Upper lobe of left lung (tissue), 4 donors: ENCODE data around the gene STARD5.

Source experiments
- EP300 ChIP-seq, 4 donors: sonication (generic); formaldehyde crosslinking; IDR thresholded peaks; one replicate each; pipeline ENCODE4 v1.5.1; 2017; ENCODE audit warnings: antibody characterized with exemption in 4 of 4, control low read depth in 2 of 4
- POLR2A ChIP-seq, 4 donors: fragments of 450-650 bp; IDR thresholded peaks; one replicate each; pipeline ENCODE4 v1.5.1; 2016 to 2017; ENCODE audit warnings: antibody characterized with exemption in 4 of 4, mild to moderate bottlenecking in 2 of 4
- POLR2AphosphoS5 ChIP-seq, 2 donors: sonication (generic); formaldehyde crosslinking; IDR thresholded peaks; one replicate each; pipeline ENCODE4 v1.5.1; 2017; ENCODE audit warnings: antibody characterized with exemption in 2 of 2
- TF ChIP-seq, protein P1 (sequence below), 6 experiments: fragments of 450-650 bp in 4 of 6; fragments of 200-600 bp in 2 of 6; sonication (generic) in 2 of 6; IDR thresholded peaks; one replicate each; pipeline ENCODE4 v1.5.1; 2016 to 2019; ENCODE audit warnings: antibody characterized with exemption in 6 of 6

DNA sequence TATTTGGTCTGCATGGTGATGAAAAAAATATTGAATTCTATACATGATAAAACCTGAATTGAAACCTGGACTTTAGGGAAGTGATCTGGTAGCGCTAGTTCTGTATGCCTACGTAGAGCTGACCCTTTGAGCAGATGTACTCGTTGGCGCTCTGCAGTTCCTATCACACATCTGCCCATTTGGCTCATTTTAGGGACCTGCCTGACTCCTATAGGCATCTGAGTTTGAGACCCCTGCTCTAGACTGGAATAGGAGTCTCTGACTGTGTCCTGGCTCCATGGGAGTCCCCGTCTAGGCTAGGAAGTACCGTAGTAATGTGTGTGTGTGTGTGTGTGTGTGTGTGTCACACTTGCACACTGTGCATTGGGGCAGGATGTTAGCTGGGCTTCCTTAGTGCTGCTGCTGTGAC is 21.2 kb downstream of the STARD5 start:
- no peak for TF ChIP-seq POLR2AphosphoS5 (IDR thresholded peaks at IDR 0.05)
- TF ChIP-seq, protein P1, sequence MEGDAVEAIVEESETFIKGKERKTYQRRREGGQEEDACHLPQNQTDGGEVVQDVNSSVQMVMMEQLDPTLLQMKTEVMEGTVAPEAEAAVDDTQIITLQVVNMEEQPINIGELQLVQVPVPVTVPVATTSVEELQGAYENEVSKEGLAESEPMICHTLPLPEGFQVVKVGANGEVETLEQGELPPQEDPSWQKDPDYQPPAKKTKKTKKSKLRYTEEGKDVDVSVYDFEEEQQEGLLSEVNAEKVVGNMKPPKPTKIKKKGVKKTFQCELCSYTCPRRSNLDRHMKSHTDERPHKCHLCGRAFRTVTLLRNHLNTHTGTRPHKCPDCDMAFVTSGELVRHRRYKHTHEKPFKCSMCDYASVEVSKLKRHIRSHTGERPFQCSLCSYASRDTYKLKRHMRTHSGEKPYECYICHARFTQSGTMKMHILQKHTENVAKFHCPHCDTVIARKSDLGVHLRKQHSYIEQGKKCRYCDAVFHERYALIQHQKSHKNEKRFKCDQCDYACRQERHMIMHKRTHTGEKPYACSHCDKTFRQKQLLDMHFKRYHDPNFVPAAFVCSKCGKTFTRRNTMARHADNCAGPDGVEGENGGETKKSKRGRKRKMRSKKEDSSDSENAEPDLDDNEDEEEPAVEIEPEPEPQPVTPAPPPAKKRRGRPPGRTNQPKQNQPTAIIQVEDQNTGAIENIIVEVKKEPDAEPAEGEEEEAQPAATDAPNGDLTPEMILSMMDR (IDR thresholded peaks at IDR 0.05): no peak
- TF ChIP-seq POLR2A (IDR thresholded peaks at IDR 0.05): no peak
- TF ChIP-seq EP300 (IDR thresholded peaks at IDR 0.05): no peak
